ENCODE measurements around the gene BTBD1. TPM values are rescaled to one million over a fixed set of nuclear protein-coding genes. Genes with fewer than 3 reads are reported as not detected.

The BTBD1 gene
- total RNA-seq, 1 experiment from 2014 or later, result 36.1 TPM

DNA sequence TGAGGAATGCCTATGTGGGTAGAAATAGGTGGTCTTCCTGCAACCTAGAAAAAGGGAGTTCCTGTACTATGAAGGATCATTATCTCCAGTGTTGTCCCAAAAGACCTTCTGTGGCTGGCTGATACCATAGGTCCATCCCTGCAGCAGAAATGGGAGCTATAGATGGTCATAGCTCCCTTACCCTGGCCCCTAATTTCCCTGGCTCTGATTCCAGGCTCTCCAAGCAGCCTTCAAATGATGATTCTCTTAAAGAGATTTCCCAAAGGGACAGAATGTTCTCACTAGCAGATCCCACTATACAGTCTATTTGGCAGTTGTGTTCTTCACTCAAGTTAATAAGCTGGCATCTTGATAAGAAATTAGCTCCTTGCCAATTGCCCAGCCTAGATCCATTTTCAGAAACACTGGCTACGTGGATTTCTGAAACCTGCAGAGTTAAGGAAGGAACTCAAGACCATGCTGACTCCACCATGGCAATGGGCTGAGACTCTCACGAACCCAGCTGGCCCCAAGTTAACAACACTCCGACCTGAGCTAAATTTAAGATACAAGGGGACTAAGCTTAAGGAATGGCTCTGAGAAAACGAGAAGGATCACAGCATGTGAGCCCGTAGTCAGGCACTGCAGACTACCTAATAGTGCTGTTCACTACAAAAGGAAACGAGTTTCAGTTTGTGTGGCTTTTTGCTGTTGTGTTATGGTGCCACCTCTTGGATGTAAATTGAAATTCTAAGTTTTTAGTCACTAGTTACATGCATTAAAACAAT is 67.0 kb downstream of the BTBD1 start:
- no peak overlapping the region for H3K4me3 ChIP-seq (ENCODE audit: low read depth, low read length)

DNA sequence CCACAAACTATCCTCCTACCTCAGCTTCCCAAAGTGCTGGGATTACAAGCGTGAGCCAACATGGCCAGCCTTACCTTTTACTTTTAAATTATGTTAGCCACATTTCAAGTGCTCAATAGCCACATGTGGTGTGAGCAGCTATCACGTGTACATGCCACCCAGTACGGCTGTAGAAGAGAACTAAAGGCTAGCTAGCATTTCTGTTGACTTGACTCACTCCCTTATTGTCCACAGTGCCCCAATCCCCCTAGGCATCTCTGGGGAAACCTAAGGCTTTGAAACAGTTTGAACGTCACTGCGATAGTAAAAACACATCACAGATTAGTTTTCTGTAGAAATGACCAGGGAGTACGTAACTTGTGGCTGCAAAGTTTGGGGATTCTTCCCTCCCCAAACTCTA is 67.6 kb downstream of the BTBD1 start:
- H3K9me3 ChIP-seq, result no peaks in the 10 kb centered on the region
- Mint-ChIP-seq H3K36me3 (ENCODE audit: insufficient read depth, unreplicated experiment) (no peaks in the 10 kb centered on the region), H3K27me3 (ENCODE audit: insufficient read depth, unreplicated experiment) (no peaks in the 10 kb centered on the region), H3K4me3 (ENCODE audit: unreplicated experiment) (no peak overlapping the region), H3K27ac (ENCODE audit: unreplicated experiment) (no peak overlapping the region), H3K9me3 (ENCODE audit: unreplicated experiment) (no peaks in the 10 kb centered on the region), H3K4me1 (ENCODE audit: low read depth, unreplicated experiment) (no peaks in the 10 kb centered on the region)
- ChIA-PET CTCF (interaction anchor here (0.9 kb wide), 1 partner anchor 12 kb away, joined by 3 read pairs; no protein-coding TSS in a partner anchor), POLR2A (no interaction called here)
- DNase-seq, result no peak
- H3K4me3 ChIP-seq (ENCODE audit: low read depth, low read length), result no peak overlapping the region
- intact Hi-C loops (cut with micrococcal nuclease; ENCODE audit: unreplicated experiment), result no loop called here
- no peaks in the 10 kb centered on the region for H3K27me3 ChIP-seq (replicated peaks; ENCODE audit: control insufficient read depth, insufficient read depth, low read length)
- TF ChIP-seq, protein P1, sequence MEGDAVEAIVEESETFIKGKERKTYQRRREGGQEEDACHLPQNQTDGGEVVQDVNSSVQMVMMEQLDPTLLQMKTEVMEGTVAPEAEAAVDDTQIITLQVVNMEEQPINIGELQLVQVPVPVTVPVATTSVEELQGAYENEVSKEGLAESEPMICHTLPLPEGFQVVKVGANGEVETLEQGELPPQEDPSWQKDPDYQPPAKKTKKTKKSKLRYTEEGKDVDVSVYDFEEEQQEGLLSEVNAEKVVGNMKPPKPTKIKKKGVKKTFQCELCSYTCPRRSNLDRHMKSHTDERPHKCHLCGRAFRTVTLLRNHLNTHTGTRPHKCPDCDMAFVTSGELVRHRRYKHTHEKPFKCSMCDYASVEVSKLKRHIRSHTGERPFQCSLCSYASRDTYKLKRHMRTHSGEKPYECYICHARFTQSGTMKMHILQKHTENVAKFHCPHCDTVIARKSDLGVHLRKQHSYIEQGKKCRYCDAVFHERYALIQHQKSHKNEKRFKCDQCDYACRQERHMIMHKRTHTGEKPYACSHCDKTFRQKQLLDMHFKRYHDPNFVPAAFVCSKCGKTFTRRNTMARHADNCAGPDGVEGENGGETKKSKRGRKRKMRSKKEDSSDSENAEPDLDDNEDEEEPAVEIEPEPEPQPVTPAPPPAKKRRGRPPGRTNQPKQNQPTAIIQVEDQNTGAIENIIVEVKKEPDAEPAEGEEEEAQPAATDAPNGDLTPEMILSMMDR (IDR thresholded peaks at IDR 0.05; ENCODE audit: insufficient read depth in 1 of 2, low read depth in 1 of 2, low read length in 1 of 2, severe bottlenecking in 1 of 2, unreplicated experiment in 1 of 2), result no peak
- BruUV-seq (replicated peaks), result no TSS peak
- no peaks in the 10 kb centered on the region for H3K4me1 ChIP-seq
- H3K36me3 ChIP-seq (ENCODE audit: control insufficient read depth, insufficient read depth, low read length), result no peaks in the 10 kb centered on the region

More for the DNA sequence above, 67.0 kb downstream of the BTBD1 start:
- ChIA-PET POLR2A (no interaction called here), CTCF (no interaction called here)
- H3K9me3 Mint-ChIP-seq (ENCODE audit: unreplicated experiment), result no peaks in the 10 kb centered on the region
- BruUV-seq (replicated peaks), result no TSS peak
- Histone ChIP-seq H3K36me3 (ENCODE audit: control insufficient read depth, insufficient read depth, low read length) (no peaks in the 10 kb centered on the region), H3K4me1 (no peaks in the 10 kb centered on the region), H3K27me3 (replicated peaks; ENCODE audit: control insufficient read depth, insufficient read depth, low read length) (no peaks in the 10 kb centered on the region), H3K9me3 (no peaks in the 10 kb centered on the region)
- intact Hi-C loops (cut with micrococcal nuclease; ENCODE audit: unreplicated experiment), result loop anchor here (1.0 to 2.0 kb wide), 2 partner anchors 151 to 459 kb away; partner anchors contain the start of gene RPS17
- H3K4me3 Mint-ChIP-seq (ENCODE audit: unreplicated experiment), result no peak overlapping the region
- H3K4me1 Mint-ChIP-seq (ENCODE audit: low read depth, unreplicated experiment), result no peaks in the 10 kb centered on the region
- H3K27ac Mint-ChIP-seq (ENCODE audit: unreplicated experiment), result no peak overlapping the region
- no peaks in the 10 kb centered on the region for H3K27me3 Mint-ChIP-seq (ENCODE audit: insufficient read depth, unreplicated experiment)
- DNase-seq, result peak in 1 of 2 experiments; percentile 19
- TF ChIP-seq, protein P1 (IDR thresholded peaks at IDR 0.05; ENCODE audit: insufficient read depth in 1 of 2, low read depth in 1 of 2, low read length in 1 of 2, severe bottlenecking in 1 of 2, unreplicated experiment in 1 of 2), result peak; percentile 10 to 15
- no peaks in the 10 kb centered on the region for H3K36me3 Mint-ChIP-seq (ENCODE audit: insufficient read depth, unreplicated experiment)

- Histone ChIP-seq H3K4me3 (ENCODE audit: low read depth, low read length) (no peak overlapping the region), H3K36me3 (ENCODE audit: control insufficient read depth, insufficient read depth, low read length) (no peaks in the 10 kb centered on the region), H3K4me1 (no peaks in the 10 kb centered on the region), H3K9me3 (no peaks in the 10 kb centered on the region), H3K27me3 (replicated peaks; ENCODE audit: control insufficient read depth, insufficient read depth, low read length) (no peaks in the 10 kb centered on the region)
- no peak for DNase-seq
- Mint-ChIP-seq H3K27ac (ENCODE audit: unreplicated experiment) (no peak overlapping the region), H3K9me3 (ENCODE audit: unreplicated experiment) (no peaks in the 10 kb centered on the region), H3K4me1 (ENCODE audit: low read depth, unreplicated experiment) (no peaks in the 10 kb centered on the region), H3K27me3 (ENCODE audit: insufficient read depth, unreplicated experiment) (no peaks in the 10 kb centered on the region), H3K36me3 (ENCODE audit: insufficient read depth, unreplicated experiment) (peaks cover 5% of the 10 kb centered on the region), H3K4me3 (ENCODE audit: unreplicated experiment) (no peak overlapping the region)
- no TSS peak for BruUV-seq (replicated peaks)
- intact Hi-C loops (cut with micrococcal nuclease; ENCODE audit: unreplicated experiment), result no loop called here
- ChIA-PET POLR2A (no interaction called here), CTCF (no interaction called here)
- TF ChIP-seq, protein P1 (IDR thresholded peaks at IDR 0.05; ENCODE audit: insufficient read depth in 1 of 2, low read depth in 1 of 2, low read length in 1 of 2, severe bottlenecking in 1 of 2, unreplicated experiment in 1 of 2), result no peak
Observed at GRCh38 chr15:82995938-82996337, 71.1 kb downstream of the BTBD1 start.

All from Caco-2 (cell line).